Left renal cortex interstitium (tissue), 4 donors: ENCODE data around the gene CADM2. TPM values are rescaled to one million over a fixed set of nuclear protein-coding genes. Genes with fewer than 3 reads are reported as not detected.

Experiments
- DNase-seq, 4 donors: peaks; one replicate each; pipeline ENCODE4 v3.0.0-alpha.2; 2013; ENCODE audit warnings: low read depth in 4 of 4, low spot score in 2 of 4, missing footprints in 1 of 4
- polyA plus RNA-seq, 4 donors: library from polyadenylated mRNA; unstranded; fragments of 120-200 nt; gene quantifications; one replicate each; pipeline ENCODE4 v1.2.1, GENCODE V29; 2013; ENCODE audit not compliant: insufficient read length in 4 of 4

The CADM2 gene
- polyA plus RNA-seq, 4 donors = 0.72 to 0.84 (median 0.81) TPM

- no peak for DNase-seq
Measured at GRCh38 chr3:85303156-85303555, 344.4 kb downstream of the CADM2 start.

- DNase-seq = no peak
Measured at GRCh38 chr3:85304360-85304964, 345.7 kb downstream of the CADM2 start.

GRCh38 chr3:85312331-85312730 is 353.5 kb downstream of the CADM2 start:
- DNase-seq = no peak

GRCh38 chr3:85313380-85313779 is 354.6 kb downstream of the CADM2 start:
- DNase-seq = no peak

- DNase-seq = no peak
Measured at GRCh38 chr3:85316252-85316651, 357.5 kb downstream of the CADM2 start.

GRCh38 chr3:85321892-85322291 is 363.1 kb downstream of the CADM2 start:
- no peak for DNase-seq

GRCh38 chr3:85330071-85330470 is 371.3 kb downstream of the CADM2 start:
- DNase-seq = no peak

DNA sequence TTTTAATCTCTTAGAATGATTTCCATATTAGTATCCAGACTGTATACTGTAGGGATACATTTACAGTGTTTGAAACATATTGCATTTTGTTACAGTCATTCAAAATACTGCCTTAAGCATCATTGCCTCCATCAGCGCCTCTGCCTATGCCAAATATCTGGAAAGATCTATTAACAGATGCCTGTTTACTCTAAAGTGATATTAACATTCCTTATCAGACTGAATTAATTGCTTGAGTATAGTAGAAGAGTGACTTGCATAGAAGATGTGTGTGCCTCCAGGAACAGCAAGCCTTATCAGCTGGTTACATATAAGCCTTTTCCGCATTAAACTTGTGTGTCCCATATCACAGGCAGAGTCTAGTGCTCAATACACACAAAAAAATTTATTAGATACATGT is 379.1 kb downstream of the CADM2 start:
- DNase-seq = no peak

DNA sequence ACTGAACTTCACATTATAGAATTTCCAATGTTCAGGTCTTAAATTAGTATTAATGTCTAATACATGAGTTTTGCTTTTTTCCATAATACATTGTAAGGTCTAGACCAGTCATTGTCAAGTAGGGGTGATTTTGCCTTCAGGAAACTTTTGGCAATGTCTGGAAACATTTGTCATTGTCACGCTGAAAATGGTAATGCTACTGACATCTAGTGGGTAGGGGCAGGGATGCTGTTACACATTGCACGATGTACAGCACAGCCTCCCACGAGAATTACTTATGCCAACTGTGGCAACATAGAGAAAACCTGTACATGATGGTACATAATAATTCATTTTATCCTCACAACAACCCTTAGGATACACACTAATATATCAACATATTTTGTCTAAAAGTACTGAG is 384.1 kb downstream of the CADM2 start:
- no peak for DNase-seq

DNA sequence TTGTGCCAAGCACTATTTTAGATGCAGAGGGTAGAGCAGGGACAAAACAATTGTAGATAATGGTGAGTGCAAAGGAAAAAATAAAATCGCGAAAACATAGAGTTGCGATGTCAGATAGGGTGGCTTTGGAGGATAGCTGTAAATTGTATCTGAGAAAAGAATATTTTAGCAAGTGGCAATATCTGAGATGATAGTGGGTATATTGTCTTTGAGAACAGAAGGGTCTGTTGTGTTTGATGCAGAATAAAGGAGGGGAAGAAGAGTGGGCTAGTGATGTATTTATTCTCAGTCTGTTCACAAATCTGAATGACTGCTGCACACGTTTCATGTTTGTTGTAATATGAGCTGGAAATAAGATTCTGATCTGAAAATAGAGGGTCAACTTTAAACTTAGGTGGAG is 396.8 kb downstream of the CADM2 start:
- DNase-seq = no peak

DNA sequence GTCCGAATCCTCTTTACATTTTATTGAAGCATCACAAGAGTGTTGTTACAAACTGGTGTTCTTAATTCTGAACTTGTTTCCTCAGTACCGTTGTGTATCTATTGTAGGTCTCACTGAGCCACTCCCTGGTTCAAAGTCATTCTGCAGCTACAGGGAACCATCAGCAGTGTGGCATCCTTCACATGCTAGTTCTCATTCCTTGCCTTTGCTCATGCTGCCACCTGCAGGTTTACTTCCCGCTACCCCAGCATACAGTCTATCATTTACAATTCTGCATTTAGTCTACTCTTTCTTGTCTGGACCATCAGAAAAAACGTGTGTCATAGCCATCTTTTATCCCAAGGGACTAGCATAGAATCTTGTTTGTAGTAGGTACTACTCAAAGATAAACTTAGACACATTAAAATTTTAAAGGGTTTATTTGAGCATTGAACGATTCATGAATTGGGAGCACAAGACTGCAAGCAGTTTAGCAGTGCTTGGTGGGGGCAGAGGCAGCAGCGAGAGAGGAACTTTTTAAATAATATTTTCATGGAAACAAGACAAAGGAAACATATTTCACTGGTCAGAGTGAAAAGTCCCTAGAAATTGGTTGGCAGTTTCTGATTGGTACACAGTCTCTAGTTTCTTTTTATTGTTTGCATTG is 402.1 kb downstream of the CADM2 start:
- DNase-seq = peak in 2 of 4 donors; percentile 2 to 31

DNA sequence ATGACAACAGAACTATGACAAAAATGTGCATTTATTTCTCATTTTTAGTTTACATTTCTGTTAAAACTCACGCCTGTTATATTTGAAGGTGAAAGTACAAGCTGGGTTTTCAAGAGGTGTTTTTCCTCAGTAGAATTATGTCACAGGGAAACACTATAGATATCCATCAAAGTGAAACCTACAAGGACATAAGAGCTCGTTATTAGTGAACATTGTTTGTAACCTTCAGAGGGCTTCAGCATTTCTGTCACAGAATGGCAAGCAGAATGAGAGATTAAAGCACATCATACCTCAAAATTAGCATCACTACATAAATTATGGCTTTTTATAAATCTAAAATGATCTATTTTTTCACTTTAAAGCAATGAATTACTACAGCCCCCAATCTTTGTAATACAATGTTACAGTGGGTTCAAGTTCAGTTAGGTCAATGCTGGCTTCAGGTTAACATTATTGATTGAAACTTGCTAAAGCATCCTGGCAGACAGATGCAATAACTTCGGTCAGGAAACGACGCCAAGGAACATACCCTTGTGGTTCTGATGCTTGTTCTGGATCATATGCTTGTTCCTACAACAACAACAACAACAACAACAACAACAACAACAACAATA is 405.6 kb downstream of the CADM2 start:
- no peak for DNase-seq

DNA sequence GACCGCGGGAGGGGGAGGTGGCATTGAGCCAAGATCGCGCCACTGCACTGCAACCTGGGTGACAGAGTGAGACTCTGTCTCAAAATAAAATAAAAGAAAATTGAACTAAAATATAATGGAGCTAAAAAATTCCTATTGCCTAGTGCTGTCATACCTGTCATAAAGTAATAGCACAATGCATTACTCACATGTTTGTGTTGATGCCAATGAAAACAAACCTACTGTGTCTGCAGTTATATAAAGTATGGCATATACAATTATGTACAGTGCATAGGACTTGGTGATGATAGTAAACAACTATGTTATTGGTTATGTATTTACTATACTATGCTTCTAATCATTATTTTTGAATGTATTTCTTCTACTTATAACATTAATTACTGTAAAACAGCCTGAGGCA is 411.6 kb downstream of the CADM2 start:
- no peak for DNase-seq

DNA sequence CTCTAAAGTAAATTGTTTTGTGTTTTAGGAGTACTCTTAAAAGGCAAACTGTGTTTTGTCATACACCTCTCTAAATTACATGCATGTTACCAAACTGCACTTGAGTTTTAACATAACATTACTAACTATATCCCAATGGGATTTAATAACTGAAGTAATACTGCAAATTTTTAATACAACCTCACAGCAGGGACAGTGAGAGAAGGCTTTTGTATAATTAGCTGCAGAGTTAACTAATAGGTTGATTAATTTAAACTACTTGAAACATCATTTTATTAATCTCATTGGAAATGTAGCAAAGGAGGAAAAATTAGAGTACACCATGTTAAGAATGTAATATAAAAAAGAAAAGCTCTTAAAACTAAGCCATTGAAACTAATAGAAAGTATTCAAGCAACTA is 417.3 kb downstream of the CADM2 start:
- no peak for DNase-seq

GRCh38 chr3:85377115-85377514 is 418.3 kb downstream of the CADM2 start:
- no peak for DNase-seq

GRCh38 chr3:85384372-85384771 is 425.6 kb downstream of the CADM2 start:
- DNase-seq = no peak

GRCh38 chr3:85387913-85388505 is 429.2 kb downstream of the CADM2 start:
- no peak for DNase-seq

GRCh38 chr3:85394424-85394823 is 435.6 kb downstream of the CADM2 start:
- no peak for DNase-seq

DNA sequence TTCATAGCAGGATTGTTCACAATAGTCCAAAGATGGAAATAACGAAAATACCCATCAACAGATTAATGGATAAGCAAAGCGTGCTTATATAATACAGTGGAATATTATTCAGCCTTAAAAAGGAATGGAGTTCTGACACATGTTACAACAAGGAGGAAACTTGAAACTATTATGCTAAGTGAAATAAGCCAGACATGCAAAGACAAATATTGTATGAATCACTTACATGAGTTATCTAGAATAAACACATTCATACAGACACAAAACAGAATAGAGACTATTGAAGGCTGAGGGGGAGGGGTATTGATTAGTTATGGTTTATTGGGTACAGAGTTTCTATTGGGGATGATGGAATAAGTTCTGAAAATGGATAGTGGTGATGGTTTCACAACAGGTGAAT is 438.6 kb downstream of the CADM2 start:
- no peak for DNase-seq

DNA sequence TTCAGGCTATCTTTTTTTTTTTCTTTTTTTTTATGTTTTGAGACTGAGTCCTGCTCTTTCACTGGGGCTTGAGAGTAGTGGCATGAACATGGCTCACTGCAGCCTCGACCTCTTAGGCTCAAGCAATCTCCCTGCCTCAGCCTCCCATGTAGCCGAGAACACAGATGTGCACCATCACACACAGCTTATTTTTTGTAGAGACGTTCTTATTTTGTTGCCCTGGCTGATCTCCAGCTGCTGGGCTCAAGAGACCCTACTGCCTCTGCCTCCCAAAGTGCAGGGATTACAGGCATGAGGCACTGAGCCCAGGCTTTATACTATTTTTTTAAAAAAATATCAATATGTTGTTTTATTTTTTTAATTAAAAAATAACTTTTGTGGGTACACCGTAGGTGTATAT is 467.3 kb downstream of the CADM2 start:
- DNase-seq = no peak

DNA sequence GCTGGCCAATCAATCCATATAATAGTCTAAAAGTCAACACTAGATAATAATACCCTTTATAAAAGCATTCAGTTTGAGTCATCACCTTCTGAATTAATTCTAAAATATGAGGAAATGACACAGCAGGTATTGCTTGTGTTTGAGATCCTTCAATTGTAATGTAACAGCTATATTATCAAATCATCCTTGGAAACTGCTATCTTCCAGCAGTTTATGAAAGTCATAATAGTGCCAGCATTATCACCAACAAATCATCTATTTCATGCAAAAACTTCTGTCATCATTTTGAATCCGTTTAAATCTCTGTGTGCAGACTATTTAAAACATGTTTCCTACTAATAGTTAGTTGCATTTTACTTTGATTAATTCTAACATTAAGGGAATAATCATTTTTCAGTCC is 468.7 kb downstream of the CADM2 start:
- DNase-seq = no peak

DNA sequence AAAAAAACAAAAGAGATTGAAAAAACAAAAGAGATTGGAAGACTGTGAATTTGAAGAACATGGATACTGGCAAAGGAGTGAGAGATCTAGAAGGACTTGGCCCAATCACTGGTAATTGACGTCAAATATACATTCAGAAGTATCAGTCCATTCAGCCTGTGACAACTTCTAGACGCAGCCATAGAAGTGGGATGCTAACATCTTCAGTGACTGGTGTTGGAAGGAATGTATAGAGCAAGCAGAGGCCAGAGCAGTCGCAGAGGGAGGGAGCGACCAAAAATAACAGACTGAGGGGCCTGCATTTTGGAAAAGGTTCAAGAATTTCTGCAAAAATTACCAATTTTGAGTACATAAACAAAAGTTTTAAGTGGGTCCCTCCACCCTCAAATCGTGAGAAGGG is 473.3 kb downstream of the CADM2 start:
- no peak for DNase-seq
